Calu3 (cell line): ENCODE results near the gene ATP6V1G3. TPM values are rescaled to one million over a fixed set of nuclear protein-coding genes. Genes with fewer than 3 reads are reported as not detected.
"Not testable (repeated sequence)": the region's sequence is repeated elsewhere in the genome, so short reads cannot be mapped to it uniquely, and the experiment has no call there.

Experiments used
- Bru-seq: library from RNA; stranded (reverse); fragments of 400-500 nt; gene quantifications from one replicate; lab custom pipeline; 2021; lab: Mats Ljungman, UMichigan
- BruChase-seq, 2 experiments: library from RNA; stranded (reverse); fragments of 400-500 nt; gene quantifications; one replicate each; lab custom pipeline; 2021; lab: Mats Ljungman, UMichigan
- BruUV-seq: library from RNA; stranded (reverse); fragments of 400-500 nt; replicated peaks from 2 replicates; lab custom pipeline; 2021; lab: Mats Ljungman, UMichigan
- CTCF ChIA-PET: fragments of 300-600 bp; sonication (Branson Sonifier 250); formaldehyde crosslinking; loops from one replicate; lab custom pipeline; 2022; ENCODE audit warnings: antibody characterized with exemption; lab: Charles Lee
- DNase-seq: peaks from one replicate; pipeline ENCODE4 v3.0.0; 2022
- H3K27ac Mint-ChIP-seq: one replicate; pipeline ENCODE4 v1.8.0; 2022; ENCODE audit warnings: mixed read lengths; ENCODE audit not compliant: unreplicated experiment
- H3K27me3 Mint-ChIP-seq: one replicate; pipeline ENCODE4 v1.8.0; 2022; ENCODE audit warnings: mixed read lengths; ENCODE audit not compliant: unreplicated experiment
- H3K36me3 Mint-ChIP-seq: one replicate; pipeline ENCODE4 v1.8.0; 2022; ENCODE audit warnings: mild to moderate bottlenecking, moderate library complexity, mixed read lengths; ENCODE audit not compliant: insufficient read depth, unreplicated experiment
- H3K4me1 Mint-ChIP-seq: one replicate; pipeline ENCODE4 v1.8.0; 2022; ENCODE audit warnings: mild to moderate bottlenecking, low read depth, mixed read lengths; ENCODE audit not compliant: unreplicated experiment
- H3K4me3 Mint-ChIP-seq: one replicate; pipeline ENCODE4 v1.8.0; 2022; ENCODE audit warnings: mild to moderate bottlenecking, low read depth, moderate library complexity, mixed read lengths; ENCODE audit not compliant: unreplicated experiment
- H3K9me3 Mint-ChIP-seq: one replicate; pipeline ENCODE4 v1.8.0; 2022; ENCODE audit warnings: low read depth, mixed read lengths; ENCODE audit not compliant: unreplicated experiment
- intact Hi-C: fragments of 100-400 bp; cut with micrococcal nuclease; formaldehyde crosslinking; loops from one replicate; pipeline ENCODE4 v1.10.0; 2022; ENCODE audit not compliant: unreplicated experiment
- long read RNA-seq: library from polyadenylated mRNA; stranded (forward); transcript quantifications from one replicate; pipeline ENCODE4 v2.0.0, GENCODE V29; 2022
- total RNA-seq: library from RNA; stranded (reverse); gene quantifications from 2 replicates; pipeline ENCODE4 v1.2.3, GENCODE V29; 2022
- TF ChIP-seq, protein P1 (sequence below): fragments of 200-600 bp; IDR thresholded peaks from one replicate; pipeline ENCODE4 v1.8.0; 2022; ENCODE audit warnings: antibody characterized with exemption; ENCODE audit not compliant: unreplicated experiment

Gene ATP6V1G3, protein sequence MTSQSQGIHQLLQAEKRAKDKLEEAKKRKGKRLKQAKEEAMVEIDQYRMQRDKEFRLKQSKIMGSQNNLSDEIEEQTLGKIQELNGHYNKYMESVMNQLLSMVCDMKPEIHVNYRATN
- total RNA-seq (not detected in 2 replicates), Bru-seq, nascent RNA (not detected), BruChase-seq, experiment 1, labeled RNA remaining after a 6-hour chase (not detected), BruChase-seq, experiment 2, labeled RNA remaining after a 2-hour chase (not detected)
- long read RNA-seq = 0 reads

DNA sequence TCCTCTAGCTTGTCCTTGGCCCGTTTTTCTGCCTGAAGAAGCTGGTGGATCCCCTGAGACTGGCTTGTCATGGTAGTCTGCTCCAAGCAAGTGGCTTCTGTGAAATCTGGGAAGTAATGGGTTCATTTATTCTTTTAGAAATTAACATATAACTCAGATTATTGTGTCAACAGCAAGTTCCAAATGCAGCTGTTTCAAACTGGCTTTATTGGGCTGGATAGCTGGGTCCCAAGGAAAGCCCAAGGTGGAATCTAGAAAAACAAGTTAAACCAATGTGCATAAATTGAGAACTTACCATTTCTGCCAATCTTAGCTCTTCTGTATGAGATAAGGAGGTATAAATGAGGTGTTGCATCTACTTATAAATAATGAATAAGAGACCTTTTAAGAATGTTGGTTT, at the start of gene ATP6V1G3:
ATP6V1G3 (minus strand) TSS at position 101 of the 400 bp plus-strand sequence; CDS start at position 71, 30 bp downstream.
- BruUV-seq = no TSS peak
- no peaks in the 10 kb centered on the region for H3K4me1 Mint-ChIP-seq
- CTCF ChIA-PET = no interaction called here
- H3K9me3 Mint-ChIP-seq = no peaks in the 10 kb centered on the region
- no peaks in the 10 kb centered on the region for H3K36me3 Mint-ChIP-seq
- DNase-seq = no peak
- no peak within 1 kb of the TSS for H3K27ac Mint-ChIP-seq
- TF ChIP-seq, protein P1, sequence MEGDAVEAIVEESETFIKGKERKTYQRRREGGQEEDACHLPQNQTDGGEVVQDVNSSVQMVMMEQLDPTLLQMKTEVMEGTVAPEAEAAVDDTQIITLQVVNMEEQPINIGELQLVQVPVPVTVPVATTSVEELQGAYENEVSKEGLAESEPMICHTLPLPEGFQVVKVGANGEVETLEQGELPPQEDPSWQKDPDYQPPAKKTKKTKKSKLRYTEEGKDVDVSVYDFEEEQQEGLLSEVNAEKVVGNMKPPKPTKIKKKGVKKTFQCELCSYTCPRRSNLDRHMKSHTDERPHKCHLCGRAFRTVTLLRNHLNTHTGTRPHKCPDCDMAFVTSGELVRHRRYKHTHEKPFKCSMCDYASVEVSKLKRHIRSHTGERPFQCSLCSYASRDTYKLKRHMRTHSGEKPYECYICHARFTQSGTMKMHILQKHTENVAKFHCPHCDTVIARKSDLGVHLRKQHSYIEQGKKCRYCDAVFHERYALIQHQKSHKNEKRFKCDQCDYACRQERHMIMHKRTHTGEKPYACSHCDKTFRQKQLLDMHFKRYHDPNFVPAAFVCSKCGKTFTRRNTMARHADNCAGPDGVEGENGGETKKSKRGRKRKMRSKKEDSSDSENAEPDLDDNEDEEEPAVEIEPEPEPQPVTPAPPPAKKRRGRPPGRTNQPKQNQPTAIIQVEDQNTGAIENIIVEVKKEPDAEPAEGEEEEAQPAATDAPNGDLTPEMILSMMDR = no peak
- no peaks in the 10 kb centered on the region for H3K27me3 Mint-ChIP-seq
- H3K4me3 Mint-ChIP-seq = no peak within 1 kb of the TSS
- intact Hi-C loops = no loop called here

DNA sequence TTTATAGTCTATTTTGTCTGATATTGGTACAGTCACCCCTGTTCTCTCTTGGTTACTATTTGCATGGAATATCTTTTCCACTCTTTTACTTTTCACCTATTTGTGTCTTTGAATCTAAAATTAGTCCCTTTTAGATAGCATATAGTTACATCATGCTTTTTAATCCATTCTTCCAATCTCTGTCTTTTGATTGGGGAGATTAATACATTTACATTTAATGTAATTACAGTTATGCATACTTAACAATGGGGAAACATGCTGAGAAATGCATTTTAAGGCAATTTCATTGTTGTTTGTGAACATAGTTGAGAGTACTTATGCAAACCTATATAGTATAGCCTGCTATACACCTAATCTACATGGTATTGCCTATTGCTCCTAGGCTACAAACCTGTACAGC, 48.4 kb upstream of the ATP6V1G3 start:
- intact Hi-C loops = no loop called here
- Mint-ChIP-seq H3K27ac (no peak overlapping the region), H3K9me3 (peaks cover 6% of the 10 kb centered on the region), H3K27me3 (no peaks in the 10 kb centered on the region), H3K4me1 (no peaks in the 10 kb centered on the region), H3K36me3 (no peaks in the 10 kb centered on the region), H3K4me3 (no peak overlapping the region)
- CTCF ChIA-PET = no interaction called here
- TF ChIP-seq, protein P1 = no peak
- BruUV-seq = no TSS peak
- no peak for DNase-seq

DNA sequence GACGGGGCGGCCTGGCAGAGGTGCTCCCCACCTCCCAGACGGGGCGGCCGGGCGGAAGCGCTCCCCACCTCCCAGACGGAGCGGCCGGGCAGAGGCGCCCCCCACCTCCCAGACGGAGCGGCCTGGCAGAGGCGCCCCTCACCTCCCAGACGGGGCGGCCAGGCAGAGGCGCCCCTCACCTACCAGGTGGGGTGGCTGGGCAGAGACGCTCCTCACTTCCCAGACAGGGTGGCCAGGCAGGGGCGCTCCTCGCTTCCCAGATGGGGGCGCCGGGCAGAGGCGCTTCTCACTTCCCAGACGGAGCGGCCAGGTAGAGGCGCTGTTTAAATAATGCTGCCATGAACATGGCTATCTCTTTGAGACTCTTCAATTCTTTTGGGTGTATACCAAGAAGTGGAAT, 43.7 kb upstream of the ATP6V1G3 start:
- H3K36me3 Mint-ChIP-seq = no peaks in the 10 kb centered on the region
- H3K9me3 Mint-ChIP-seq = peaks cover 4% of the 10 kb centered on the region
- BruUV-seq = no TSS peak
- H3K27me3 Mint-ChIP-seq = no peaks in the 10 kb centered on the region
- H3K4me1 Mint-ChIP-seq = peaks cover 7% of the 10 kb centered on the region
- no peak overlapping the region for H3K4me3 Mint-ChIP-seq
- intact Hi-C loops = no loop called here
- no peak for DNase-seq
- CTCF ChIA-PET = no interaction called here
- TF ChIP-seq, protein P1 = no peak
- H3K27ac Mint-ChIP-seq = no peak overlapping the region

DNA sequence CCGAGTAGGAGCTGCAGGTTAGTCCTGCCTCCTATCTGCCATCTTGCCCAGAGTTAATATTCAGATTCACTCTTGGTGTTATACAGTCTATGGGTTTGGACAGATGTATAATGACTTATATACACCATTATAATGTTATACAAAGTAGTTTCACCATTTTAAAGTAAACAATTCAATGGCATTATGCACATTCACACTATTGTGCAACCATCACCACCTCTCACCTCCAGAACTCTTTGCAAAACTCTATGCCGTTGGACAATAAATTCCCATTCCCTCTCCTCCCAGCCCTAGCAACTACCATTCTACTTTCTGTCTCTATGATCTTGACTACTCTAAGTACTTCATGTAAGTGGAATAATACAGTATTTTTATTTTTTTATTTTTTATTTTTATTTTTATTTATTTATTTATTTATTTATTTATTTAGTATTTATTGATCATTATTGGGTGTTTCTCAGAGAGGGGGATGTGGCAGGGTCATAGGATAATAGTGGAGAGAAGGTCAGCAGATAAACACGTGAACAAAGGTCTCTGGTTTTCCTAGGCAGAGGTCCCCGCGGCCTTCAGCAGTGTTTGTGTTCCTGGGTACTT, 42.8 kb upstream of the ATP6V1G3 start:
- CTCF ChIA-PET, BruUV-seq: not testable (repeated sequence)

DNA sequence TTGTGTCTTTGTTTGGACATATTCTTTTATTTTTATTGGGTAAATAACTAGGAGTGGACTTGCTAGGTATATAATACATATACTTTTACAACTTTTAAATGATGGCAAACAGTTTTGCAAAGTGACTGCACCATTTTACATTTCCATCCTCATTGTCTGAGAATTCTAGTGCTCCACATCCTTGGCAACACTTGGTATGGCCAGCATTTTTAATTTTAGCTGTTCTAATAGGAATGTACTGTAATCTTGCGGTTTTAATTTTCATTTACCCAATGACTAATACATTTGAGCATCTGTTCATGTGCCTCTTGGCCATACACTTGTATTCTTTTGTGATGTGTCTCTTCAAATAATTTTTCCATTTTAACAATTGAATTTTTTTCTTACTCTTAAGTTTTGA, 37.0 kb upstream of the ATP6V1G3 start:
- intact Hi-C loops = no loop called here
- CTCF ChIA-PET = no interaction called here
- DNase-seq = no peak
- BruUV-seq = no TSS peak
- no peak overlapping the region for H3K27ac Mint-ChIP-seq
- H3K4me1 Mint-ChIP-seq = peaks cover 19% of the 10 kb centered on the region
- H3K9me3 Mint-ChIP-seq = no peaks in the 10 kb centered on the region
- H3K27me3 Mint-ChIP-seq = no peaks in the 10 kb centered on the region
- H3K4me3 Mint-ChIP-seq = no peak overlapping the region
- TF ChIP-seq, protein P1 = no peak
- no peaks in the 10 kb centered on the region for H3K36me3 Mint-ChIP-seq

More for the DNA sequence above, 42.8 kb upstream of the ATP6V1G3 start:
- DNase-seq, H3K27me3 Mint-ChIP-seq, intact Hi-C loops, H3K36me3 Mint-ChIP-seq, H3K4me1 Mint-ChIP-seq, H3K27ac Mint-ChIP-seq, H3K9me3 Mint-ChIP-seq, H3K4me3 Mint-ChIP-seq: not testable (repeated sequence)
